Fibroblast of gingiva (primary cell): ENCODE results near the gene FKBP7.
"Not testable (repeated sequence)": the region's sequence is repeated elsewhere in the genome, so short reads cannot be mapped to it uniquely, and the experiment has no call there.

Experiments
- DNase-seq: peaks from one replicate; pipeline ENCODE4 v3.0.0-alpha.2; 2011; ENCODE audit warnings: low read depth

The FKBP7 gene

GRCh38 chr2:178478439-178479274, at the start of gene FKBP7:
TSS of gene FKBP7 (minus strand) at chr2:178478600. CDS start at chr2:178478499, 101 bp downstream.
- peak; percentile 81 for DNase-seq

- DNase-seq, result no peak
Measured at GRCh38 chr2:178527592-178527991, 49.2 kb upstream of the FKBP7 start.

- no peak for DNase-seq
Measured at GRCh38 chr2:178526256-178526655, 47.9 kb upstream of the FKBP7 start.

- DNase-seq, result not testable (repeated sequence)
Measured at GRCh38 chr2:178525460-178525859, 47.1 kb upstream of the FKBP7 start.

- not testable (repeated sequence) for DNase-seq
Measured at GRCh38 chr2:178525010-178525409, 46.6 kb upstream of the FKBP7 start.

- DNase-seq, result no peak
Measured at GRCh38 chr2:178523596-178524134, 45.3 kb upstream of the FKBP7 start.

GRCh38 chr2:178522950-178523595, 44.7 kb upstream of the FKBP7 start:
- DNase-seq, result peak; percentile 77

- no peak for DNase-seq
Measured at GRCh38 chr2:178521304-178522150, 43.1 kb upstream of the FKBP7 start.

- DNase-seq, result no peak
Measured at GRCh38 chr2:178517496-178517895, 39.1 kb upstream of the FKBP7 start.

- DNase-seq, result no peak
Measured at GRCh38 chr2:178514664-178515063, 36.3 kb upstream of the FKBP7 start.

- peak; percentile 14 for DNase-seq
Measured at GRCh38 chr2:178513876-178514275, 35.5 kb upstream of the FKBP7 start.

GRCh38 chr2:178512484-178512883, 34.1 kb upstream of the FKBP7 start:
- DNase-seq, result no peak

GRCh38 chr2:178510384-178510783, 32.0 kb upstream of the FKBP7 start:
- no peak for DNase-seq

- no peak for DNase-seq
Measured at GRCh38 chr2:178508646-178509045, 30.2 kb upstream of the FKBP7 start.

GRCh38 chr2:178506949-178507348, 28.5 kb upstream of the FKBP7 start:
- DNase-seq, result no peak

- no peak for DNase-seq
Measured at GRCh38 chr2:178506524-178506923, 28.1 kb upstream of the FKBP7 start.

GRCh38 chr2:178506101-178506500, 27.7 kb upstream of the FKBP7 start:
- peak; percentile 60 for DNase-seq

- DNase-seq, result no peak
Measured at GRCh38 chr2:178502751-178503150, 24.4 kb upstream of the FKBP7 start.

GRCh38 chr2:178499640-178500039, 21.2 kb upstream of the FKBP7 start:
- DNase-seq, result no peak

- no peak for DNase-seq
Measured at GRCh38 chr2:178498137-178498536, 19.7 kb upstream of the FKBP7 start.

- no peak for DNase-seq
Measured at GRCh38 chr2:178496049-178496448, 17.6 kb upstream of the FKBP7 start.

GRCh38 chr2:178491612-178492011, 13.2 kb upstream of the FKBP7 start:
- DNase-seq, result no peak
